ENCODE measurements around the gene TMEM164.

- TF ChIP-seq CTCF (IDR thresholded peaks at IDR 0.05; ENCODE audit: insufficient read depth, low read length) = no peak
- TF ChIP-seq POLR2AphosphoS5 (IDR thresholded peaks at IDR 0.05; ENCODE audit: low read depth) = no peak
- TF ChIP-seq REST (IDR thresholded peaks at IDR 0.05; ENCODE audit: insufficient replicate concordance, low read depth) = no peak
- TF ChIP-seq GABPA (IDR thresholded peaks at IDR 0.05; ENCODE audit: low read depth) = no peak
- peak; percentile 29; the same call in 1 of the 2 replicates for TF ChIP-seq SPI1 (IDR thresholded peaks at IDR 0.05; ENCODE audit: borderline replicate concordance, low read depth)
Measured at GRCh38 chrX:110087485-110088356, 84.8 kb downstream of the TMEM164 start.
